ENCODE measurements around the gene ARHGAP28.

DNA sequence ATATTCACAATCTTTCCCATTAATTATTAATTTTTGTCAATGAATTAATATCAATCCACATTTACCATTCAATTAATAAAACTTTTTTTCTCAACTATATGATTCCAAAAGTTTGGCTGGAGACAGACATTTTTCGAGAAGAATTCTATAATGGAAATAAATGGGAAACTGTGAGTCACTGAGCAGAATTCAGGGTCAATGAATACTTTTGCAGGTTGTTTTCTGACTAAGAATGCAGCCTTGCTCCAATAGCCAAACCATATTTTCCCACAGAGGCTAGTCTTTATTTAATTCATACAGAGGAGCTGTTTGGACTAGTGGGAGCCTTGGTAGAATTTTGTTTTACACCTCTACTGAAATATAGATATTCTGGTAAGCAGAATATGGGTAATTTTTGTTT lies 82.3 kb downstream of the ARHGAP28 start:
- no peak for TF ChIP-seq POLR2A (IDR thresholded peaks at IDR 0.05)
- TF ChIP-seq, protein P1, sequence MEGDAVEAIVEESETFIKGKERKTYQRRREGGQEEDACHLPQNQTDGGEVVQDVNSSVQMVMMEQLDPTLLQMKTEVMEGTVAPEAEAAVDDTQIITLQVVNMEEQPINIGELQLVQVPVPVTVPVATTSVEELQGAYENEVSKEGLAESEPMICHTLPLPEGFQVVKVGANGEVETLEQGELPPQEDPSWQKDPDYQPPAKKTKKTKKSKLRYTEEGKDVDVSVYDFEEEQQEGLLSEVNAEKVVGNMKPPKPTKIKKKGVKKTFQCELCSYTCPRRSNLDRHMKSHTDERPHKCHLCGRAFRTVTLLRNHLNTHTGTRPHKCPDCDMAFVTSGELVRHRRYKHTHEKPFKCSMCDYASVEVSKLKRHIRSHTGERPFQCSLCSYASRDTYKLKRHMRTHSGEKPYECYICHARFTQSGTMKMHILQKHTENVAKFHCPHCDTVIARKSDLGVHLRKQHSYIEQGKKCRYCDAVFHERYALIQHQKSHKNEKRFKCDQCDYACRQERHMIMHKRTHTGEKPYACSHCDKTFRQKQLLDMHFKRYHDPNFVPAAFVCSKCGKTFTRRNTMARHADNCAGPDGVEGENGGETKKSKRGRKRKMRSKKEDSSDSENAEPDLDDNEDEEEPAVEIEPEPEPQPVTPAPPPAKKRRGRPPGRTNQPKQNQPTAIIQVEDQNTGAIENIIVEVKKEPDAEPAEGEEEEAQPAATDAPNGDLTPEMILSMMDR (IDR thresholded peaks at IDR 0.05) = no peak
